OCI-LY7 (cell line): ENCODE results near the gene SUSD4.

ENCODE experiments used
- CTCF ChIP-seq: fragments of 200-600 bp; sonication (generic); conservative IDR thresholded peaks from 2 replicates; pipeline ENCODE4 v1.5.1; 2014; ENCODE audit warnings: mild to moderate bottlenecking, antibody characterized with exemption, low read length, moderate library complexity, mixed read lengths
- EZH2phosphoT487 ChIP-seq: fragments of 200-600 bp; sonication (generic); IDR thresholded peaks from 2 replicates; pipeline ENCODE4 v1.6.1; 2018; ENCODE audit warnings: low read depth, borderline replicate concordance, mild to moderate bottlenecking, mixed run types, antibody characterized with exemption, low read length, moderate library complexity, mixed read lengths

GRCh38 chr1:223343692-223344091, 20.3 kb downstream of the SUSD4 start:
- TF ChIP-seq EZH2phosphoT487: no peak
- no peak for TF ChIP-seq CTCF
